Adrenal gland (tissue), 12 donors: Measurements from ENCODE around the gene GP1BA. TPM values are rescaled to one million over a fixed set of nuclear protein-coding genes. Genes with fewer than 3 reads are reported as not detected.
A peak's percentile ranks its signal among the peaks of the same experiment; 100 is the strongest.
"Not testable (repeated sequence)": the region's sequence is repeated elsewhere in the genome, so short reads cannot be mapped to it uniquely, and the experiment has no call there.

Experiments used
- DNase-seq, 7 donors: peaks; one replicate each; pipeline ENCODE4 v3.0.0-alpha.2; 2019 to 2020
- H3K27ac ChIP-seq, 5 donors: fragments of 200-600 bp; sonication (generic) in 4 of 5; 1 replicate in 3 of 5; 2 replicates in 2 of 5; pipeline versions ENCODE4 v1.5.1 to v1.8.0; 2016 to 2020; ENCODE audit warnings: mild to moderate bottlenecking in 1 of 5
- H3K27me3 ChIP-seq: fragments of 200-600 bp; 2 replicates; pipeline ENCODE4 v1.8.0; 2021
- H3K36me3 ChIP-seq, 2 donors: fragments of 200-600 bp; replicated peaks in 1 of 2; 1 replicate in 1 of 2; 2 replicates in 1 of 2; pipeline versions ENCODE4 v1.5.1 to v1.8.0; 2018 to 2022
- H3K4me1 ChIP-seq, 2 donors: fragments of 200-600 bp; replicated peaks in 1 of 2; 1 replicate in 1 of 2; 2 replicates in 1 of 2; pipeline versions ENCODE4 v1.5.1 to v1.8.0; 2018 to 2021
- H3K4me3 ChIP-seq, 4 donors: fragments of 200-600 bp; sonication (generic) in 3 of 4; one replicate each; pipeline ENCODE4 v1.5.1; 2016 to 2018
- H3K9me3 ChIP-seq, 3 donors: fragments of 200-600 bp; sonication (generic) in 1 of 3; replicated peaks in 1 of 3; 1 replicate in 2 of 3; 2 replicates in 1 of 3; pipeline versions ENCODE4 v1.5.1 to v1.8.0; 2016 to 2021
- POLR2A ChIP-seq, 2 donors: fragments of 450-650 bp; IDR thresholded peaks; one replicate each; pipeline ENCODE4 v1.6.1; 2017; ENCODE audit warnings: antibody characterized with exemption in 2 of 2, mild to moderate bottlenecking in 2 of 2, moderate library complexity in 1 of 2
- WGBS, 4 donors: extraction: QIAGEN DNeasy Blood & Tissue Kit in 2 of 4; methylation state at CpG; one replicate each; pipeline versions ENCODE4 v1.1.5 to v1.1.7; 2013 to 2017; 5-methylcytosine and 5-hydroxymethylcytosine counted together
- intact Hi-C, 2 donors: fragments of 100-400 bp; cut with DNase I; formaldehyde crosslinking; loops; one replicate each; pipeline versions ENCODE4 v1.14.1 to v1.15.0; 2022 to 2023
- polyA plus RNA-seq, 3 donors: library from polyadenylated mRNA; stranded (reverse); fragments of 200-250 nt in 2 of 3; fragments of 350-450 nt in 1 of 3; fragmentation: Illumina TruSeq in 1 of 3; extraction: RNeasy Lipid Tissue Mini Kit (QIAGEN cat#74804) in 1 of 3; gene quantifications; one replicate each; pipeline ENCODE4 v1.2.3, GENCODE V29; 2013 to 2014
- total RNA-seq, 9 donors: library from RNA; depleted of rRNA in 4 of 9; stranded (reverse); fragments of >200 nt in 4 of 9; fragments of 120-200 nt in 1 of 9; fragmentation: NEBNext Ultra II Directional in 1 of 9; extraction: Animal tissue kit (Norgen Biotek cat#: 25700) in 1 of 9; gene quantifications; one replicate each; pipeline versions ENCODE4 v1.1.0 to v1.2.4, GENCODE V29; 2013 to 2023
- TF ChIP-seq, protein P1 (sequence below), 6 experiments: fragments of 450-650 bp in 4 of 6; fragments of 200-600 bp in 2 of 6; sonication (generic) in 1 of 6; IDR thresholded peaks; 1 replicate in 5 of 6; 2 replicates in 1 of 6; pipeline versions ENCODE4 v1.5.1 to v1.8.0; 2016 to 2021; ENCODE audit warnings: antibody characterized with exemption in 6 of 6, mild to moderate bottlenecking in 2 of 6, moderate library complexity in 1 of 6
- donor health status: healthy with polysubstance abuse.
- donor health status: Bipolar disorder and iron deficiency.
- donor health status: DM: yes; HTN: yes; CAD: no.
- donor health status: DM: no; HTN: no; CAD: no.
- donor health status: DM: no; HTN: no; CAD: no.
- donor health status: DM: yes; HTN: yes; CAD: no.

GP1BA gene
- total and polyA plus RNA-seq, 12 donors: 0.08 to 0.17 TPM; not detected in 10

DNA sequence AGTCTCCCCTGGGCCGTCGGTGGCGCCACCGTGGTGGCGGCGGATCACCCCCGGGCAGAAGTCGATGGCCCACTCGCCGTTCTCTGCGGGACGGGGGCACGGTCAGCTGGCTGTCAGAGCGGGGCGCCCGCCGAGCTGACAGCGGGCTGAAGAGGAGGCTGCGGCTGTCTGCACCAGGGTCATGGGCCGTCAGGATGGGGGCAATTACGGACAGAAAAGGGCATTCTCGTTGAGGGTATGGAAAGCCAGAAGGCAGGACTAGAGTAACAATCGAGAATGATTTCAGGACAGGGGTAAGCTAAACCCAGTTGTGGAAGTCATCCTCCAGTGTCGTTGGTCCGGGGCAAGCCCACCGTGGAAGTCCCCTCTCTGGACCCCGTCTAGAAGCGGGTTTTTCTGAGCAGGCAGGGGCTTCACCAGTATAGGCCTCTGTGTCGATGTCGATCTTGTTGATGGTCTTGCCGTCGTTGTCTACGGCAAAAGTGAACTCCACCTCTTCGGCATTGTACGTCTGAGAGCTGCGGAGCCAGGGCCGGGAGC, 30.9 kb upstream of the GP1BA start:
- Histone ChIP-seq H3K36me3 (peaks cover 0 to 8% of the 10 kb centered on the region in 2 donors), H3K4me1 (peaks cover 0 to 9% of the 10 kb centered on the region in 2 donors), H3K4me3 (no peak overlapping the region), H3K9me3 (no peaks in the 10 kb centered on the region), H3K27ac (peak overlapping the region in 1 of 5 donors; percentile 34), H3K27me3 (no peaks in the 10 kb centered on the region)
- no peak for DNase-seq
- intact Hi-C loops: loop anchor here in 1 of 2 donors (10.0 kb wide), 1 partner anchor 84 kb away; the partner anchor contains the start of gene CAMTA2
- 69 to 85% (median 75%) methylated on average over 31 to 37 of the region's 37 CpGs for WGBS, 4 donors
- no peak for TF ChIP-seq POLR2A (IDR thresholded peaks at IDR 0.05)
- TF ChIP-seq, protein P1, sequence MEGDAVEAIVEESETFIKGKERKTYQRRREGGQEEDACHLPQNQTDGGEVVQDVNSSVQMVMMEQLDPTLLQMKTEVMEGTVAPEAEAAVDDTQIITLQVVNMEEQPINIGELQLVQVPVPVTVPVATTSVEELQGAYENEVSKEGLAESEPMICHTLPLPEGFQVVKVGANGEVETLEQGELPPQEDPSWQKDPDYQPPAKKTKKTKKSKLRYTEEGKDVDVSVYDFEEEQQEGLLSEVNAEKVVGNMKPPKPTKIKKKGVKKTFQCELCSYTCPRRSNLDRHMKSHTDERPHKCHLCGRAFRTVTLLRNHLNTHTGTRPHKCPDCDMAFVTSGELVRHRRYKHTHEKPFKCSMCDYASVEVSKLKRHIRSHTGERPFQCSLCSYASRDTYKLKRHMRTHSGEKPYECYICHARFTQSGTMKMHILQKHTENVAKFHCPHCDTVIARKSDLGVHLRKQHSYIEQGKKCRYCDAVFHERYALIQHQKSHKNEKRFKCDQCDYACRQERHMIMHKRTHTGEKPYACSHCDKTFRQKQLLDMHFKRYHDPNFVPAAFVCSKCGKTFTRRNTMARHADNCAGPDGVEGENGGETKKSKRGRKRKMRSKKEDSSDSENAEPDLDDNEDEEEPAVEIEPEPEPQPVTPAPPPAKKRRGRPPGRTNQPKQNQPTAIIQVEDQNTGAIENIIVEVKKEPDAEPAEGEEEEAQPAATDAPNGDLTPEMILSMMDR (IDR thresholded peaks at IDR 0.05): no peak

DNA sequence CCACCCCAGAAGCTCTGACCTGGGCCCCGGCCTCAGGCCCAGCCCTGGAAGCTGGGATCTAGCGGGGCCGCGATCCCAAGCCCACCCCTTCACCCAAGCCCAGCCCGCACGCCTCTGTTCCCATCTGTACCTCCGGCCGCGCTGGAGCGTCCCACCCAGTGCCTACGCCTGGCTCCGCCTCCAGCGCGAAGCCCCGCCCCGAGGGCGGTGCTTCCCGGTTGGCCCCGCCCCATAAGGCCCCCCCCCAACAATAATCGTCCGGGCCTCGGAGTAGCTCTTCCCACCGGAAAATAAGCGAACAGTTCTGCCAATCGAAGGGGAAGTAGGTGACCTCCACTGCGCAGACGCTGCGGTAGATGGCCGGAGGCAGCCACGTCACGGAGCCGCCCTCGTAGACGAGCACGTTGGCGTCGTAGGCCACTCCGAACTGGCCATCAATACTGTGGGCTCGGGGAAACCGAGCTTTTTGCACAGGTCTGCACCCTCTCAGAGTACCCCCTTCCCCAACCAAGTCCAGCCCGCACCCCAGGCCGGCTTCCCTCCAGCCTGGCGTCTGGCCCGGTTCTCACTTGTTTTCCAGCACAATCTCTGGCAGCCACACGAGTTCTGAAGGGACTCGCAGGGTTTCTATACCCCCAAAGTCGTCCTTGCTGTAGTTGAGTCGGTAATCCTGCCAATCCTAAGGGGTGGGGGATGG, 30.3 kb upstream of the GP1BA start:
- H3K27me3 ChIP-seq: no peaks in the 10 kb centered on the region
- 50 to 77% (median 57%) methylated on average over 26 to 48 of the region's 48 CpGs for WGBS, 4 donors
- H3K27ac ChIP-seq: peak overlapping the region in 2 of 5 donors; percentile 34 to 41
- H3K4me1 ChIP-seq: peaks cover 0 to 9% of the 10 kb centered on the region in 2 donors
- peak in 3 of 7 donors; percentile 35 to 64 (median 61) for DNase-seq
- no peak overlapping the region for H3K4me3 ChIP-seq
- H3K36me3 ChIP-seq: peaks cover 0 to 1% of the 10 kb centered on the region in 2 donors
- no peaks in the 10 kb centered on the region for H3K9me3 ChIP-seq
- TF ChIP-seq, protein P1 (IDR thresholded peaks at IDR 0.05): no peak
- TF ChIP-seq POLR2A (IDR thresholded peaks at IDR 0.05): no peak
- intact Hi-C loops: loop anchor here in 1 of 2 donors (10.0 kb wide), 1 partner anchor 83 kb away; the partner anchor contains the start of gene CAMTA2

DNA sequence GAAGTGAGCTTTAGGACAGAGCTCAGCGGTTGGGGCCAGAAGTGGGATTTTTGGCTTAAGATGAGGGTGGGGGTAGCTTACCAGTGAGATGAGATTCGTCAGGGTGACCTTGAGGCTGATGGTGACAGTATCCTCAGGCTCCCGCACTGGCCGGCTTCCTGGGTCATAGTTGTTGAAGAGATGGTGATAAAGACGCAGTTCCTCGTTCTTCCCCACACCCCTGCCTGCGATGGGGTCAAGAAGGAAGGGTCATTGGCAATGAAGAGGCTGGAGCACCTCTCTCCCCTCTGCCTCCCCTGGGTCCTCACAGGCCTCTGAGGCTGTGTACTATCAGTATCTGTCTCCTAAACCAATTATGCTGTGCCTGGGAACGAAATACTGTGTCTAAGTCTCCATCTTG, 29.5 kb upstream of the GP1BA start:
- Histone ChIP-seq H3K4me3 (no peak overlapping the region), H3K27me3 (no peaks in the 10 kb centered on the region), H3K9me3 (no peaks in the 10 kb centered on the region), H3K4me1 (peaks cover 0 to 9% of the 10 kb centered on the region in 2 donors), H3K36me3 (no peaks in the 10 kb centered on the region), H3K27ac (peak overlapping the region in 2 of 5 donors; percentile 1 to 41)
- no peak for DNase-seq
- intact Hi-C loops: loop anchor here in 1 of 2 donors (10.0 kb wide), 1 partner anchor 82 kb away; the partner anchor contains the start of gene CAMTA2
- TF ChIP-seq, protein P1 (IDR thresholded peaks at IDR 0.05): no peak
- TF ChIP-seq POLR2A (IDR thresholded peaks at IDR 0.05): no peak
- WGBS, 4 donors: 37 to 46% (median 40%) methylated on average over 8 of the region's 8 CpGs

DNA sequence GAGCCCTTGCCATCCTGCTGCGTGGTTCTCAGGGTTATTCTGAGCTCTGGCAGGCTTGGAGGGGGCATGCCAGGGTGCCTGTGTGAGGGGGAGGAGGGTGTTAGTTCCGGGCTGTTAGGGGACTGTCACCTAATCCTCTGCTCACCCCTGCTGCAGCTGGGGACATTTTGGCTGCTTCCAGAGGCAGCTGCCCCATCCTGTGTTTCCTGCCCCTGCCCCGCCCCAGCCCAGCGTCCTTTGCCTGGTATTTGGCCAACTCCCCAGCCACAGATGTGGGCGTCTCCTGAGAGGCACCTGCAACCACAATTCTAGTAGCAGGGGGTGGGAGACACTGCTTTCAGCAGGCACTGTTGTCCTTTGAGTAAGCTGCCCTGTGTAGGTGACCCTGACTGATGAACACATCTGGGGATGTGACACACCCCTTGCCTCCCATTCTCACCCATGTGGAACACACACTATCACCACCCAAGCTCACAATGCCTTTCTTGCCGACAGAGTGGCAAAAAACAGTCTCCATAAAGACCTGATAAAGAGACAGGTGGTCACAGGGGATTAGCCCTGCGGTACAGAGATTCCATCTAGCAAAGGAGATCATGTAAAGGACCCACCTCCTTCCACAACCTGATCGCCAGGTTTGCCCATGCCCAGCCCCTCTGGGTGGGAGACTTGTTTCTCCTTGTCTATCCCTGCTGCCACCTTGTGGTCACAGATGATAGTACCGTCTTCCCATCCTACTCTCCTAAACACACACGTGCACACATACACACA, 28.8 kb upstream of the GP1BA start, which contains the start of gene CHRNE:
TSS of gene CHRNE (minus strand) at position 48 of the 768 bp plus-strand sequence. CDS start at position 13, 35 bp downstream.
- H3K4me1 ChIP-seq: peaks cover 0 to 9% of the 10 kb centered on the region in 2 donors
- H3K27ac ChIP-seq: peak within 1 kb of the TSS in 2 of 5 donors; percentile 1 to 41
- H3K36me3 ChIP-seq: no peaks in the 10 kb centered on the region
- 15 to 23% (median 21%) methylated on average over 8 to 10 of the region's 10 CpGs for WGBS, 4 donors
- H3K27me3 ChIP-seq: no peaks in the 10 kb centered on the region
- peak; percentile 64 to 92 (median 83) for DNase-seq
- TF ChIP-seq, protein P1 (IDR thresholded peaks at IDR 0.05): peak; percentile 64 to 83 (median 76)
- no peak for TF ChIP-seq POLR2A (IDR thresholded peaks at IDR 0.05)
- intact Hi-C loops: loop anchor here in 1 of 2 donors (10.0 kb wide), 1 partner anchor 82 kb away; the partner anchor contains the start of gene CAMTA2
- H3K4me3 ChIP-seq: no peak within 1 kb of the TSS
- no peaks in the 10 kb centered on the region for H3K9me3 ChIP-seq

DNA sequence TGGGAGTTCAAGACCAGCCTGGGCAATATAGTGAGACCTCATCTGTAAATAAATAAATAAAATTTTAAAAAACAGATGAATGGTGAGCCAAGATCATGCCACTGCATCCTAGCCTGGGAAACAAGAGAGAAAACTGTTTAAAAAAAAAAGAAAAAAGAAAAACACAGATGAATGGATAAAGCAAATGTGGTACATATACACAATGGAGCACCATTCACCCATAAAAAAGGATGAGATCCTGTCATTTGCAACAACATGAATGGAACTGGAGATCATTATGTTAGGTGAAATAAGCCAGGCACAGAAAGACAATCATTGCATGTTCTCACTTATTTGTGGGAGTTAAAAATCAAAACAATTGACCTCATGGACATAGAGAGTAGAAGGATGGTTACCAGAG, 25.4 kb upstream of the GP1BA start:
- H3K9me3 ChIP-seq, DNase-seq: not testable (repeated sequence)
- intact Hi-C loops: loop anchor here in 1 of 2 donors (10.0 kb wide), 1 partner anchor 78 kb away; the partner anchor contains the start of gene CAMTA2

More for the DNA sequence above, 25.4 kb upstream of the GP1BA start:
- H3K27me3 ChIP-seq, H3K27ac ChIP-seq, H3K4me3 ChIP-seq, H3K4me1 ChIP-seq, H3K36me3 ChIP-seq: not testable (repeated sequence)
